Raji (cell line): ENCODE results near the gene ATF7.

Experiments used
- POLR2A ChIP-seq: IDR thresholded peaks from 2 replicates; pipeline ENCODE4 v1.6.1; 2011; ENCODE audit warnings: low read depth, low read length, control low read depth; ENCODE audit not compliant: insufficient read depth

Gene ATF7

GRCh38 chr12:53625946-53626701, at the start of gene ATF7:
Gene ATF7 (minus strand): TSS chr12:53626382. CDS start chr12:53601000, 25,382 bp downstream.
- peak; percentile 90 for TF ChIP-seq POLR2A

GRCh38 chr12:53674977-53675700, 49.0 kb upstream of the ATF7 start:
- no peak for TF ChIP-seq POLR2A

- TF ChIP-seq POLR2A, result no peak
These were observed 44.8 kb upstream of the ATF7 start for GRCh38 chr12:53670971-53671370.

- no peak for TF ChIP-seq POLR2A
These were observed 44.1 kb upstream of the ATF7 start for GRCh38 chr12:53670308-53670707.

- TF ChIP-seq POLR2A, result no peak
These were observed 40.9 kb upstream of the ATF7 start for GRCh38 chr12:53667080-53667479.

- no peak for TF ChIP-seq POLR2A
These were observed 38.8 kb upstream of the ATF7 start for GRCh38 chr12:53664936-53665335.

- no peak for TF ChIP-seq POLR2A
These were observed 38.0 kb upstream of the ATF7 start for GRCh38 chr12:53664191-53664590.

- TF ChIP-seq POLR2A, result no peak
These were observed 33.9 kb upstream of the ATF7 start for GRCh38 chr12:53660041-53660440.

GRCh38 chr12:53659571-53659981, 33.4 kb upstream of the ATF7 start:
- TF ChIP-seq POLR2A, result no peak

GRCh38 chr12:53659011-53659551, 32.9 kb upstream of the ATF7 start:
- TF ChIP-seq POLR2A, result no peak

- TF ChIP-seq POLR2A, result no peak
These were observed 30.9 kb upstream of the ATF7 start for GRCh38 chr12:53657041-53657440.

- TF ChIP-seq POLR2A, result no peak
These were observed 27.4 kb upstream of the ATF7 start for GRCh38 chr12:53653595-53653994.

- no peak for TF ChIP-seq POLR2A
These were observed 26.2 kb upstream of the ATF7 start for GRCh38 chr12:53652366-53652765.

GRCh38 chr12:53651737-53652136, 25.6 kb upstream of the ATF7 start:
- no peak for TF ChIP-seq POLR2A

GRCh38 chr12:53645165-53645564, 19.0 kb upstream of the ATF7 start:
- no peak for TF ChIP-seq POLR2A

GRCh38 chr12:53644133-53644532, 18.0 kb upstream of the ATF7 start:
- no peak for TF ChIP-seq POLR2A

- TF ChIP-seq POLR2A, result no peak
These were observed 17.2 kb upstream of the ATF7 start for GRCh38 chr12:53643232-53643979.
